GM06990 (cell line): ENCODE measurements around the gene ZFYVE9.

ENCODE experiments used
- DNase-seq: peaks from one replicate; pipeline ENCODE4 v3.0.0-alpha.2; 2011; ENCODE audit not compliant: insufficient read length; ENCODE audit errors: extremely low read depth
- H3K27me3 ChIP-seq: replicated peaks from 2 replicates; pipeline ENCODE4 v1.6.0; 2011; ENCODE audit warnings: low read length; ENCODE audit not compliant: control insufficient read depth, insufficient read depth
- H3K36me3 ChIP-seq: 2 replicates; pipeline ENCODE4 v1.5.1; 2011; ENCODE audit warnings: low read length; ENCODE audit not compliant: control insufficient read depth, insufficient read depth
- H3K4me3 ChIP-seq: replicated peaks from 2 replicates; pipeline ENCODE4 v1.5.1; 2011; ENCODE audit warnings: low read depth, mild to moderate bottlenecking, control low read depth, low read length
- CTCF ChIP-seq: IDR thresholded peaks from 2 replicates; pipeline ENCODE4 v1.5.1; 2011; ENCODE audit warnings: low read length, control low read depth, mild to moderate bottlenecking, inconsistent platforms; ENCODE audit not compliant: insufficient read depth, poor library complexity, severe bottlenecking

ZFYVE9 gene

GRCh38 chr1:52359676-52360594 is 218.0 kb downstream of the ZFYVE9 start:
- Histone ChIP-seq H3K4me3 (no peak overlapping the region), H3K27me3 (no peaks in the 10 kb centered on the region), H3K36me3 (peaks cover 61% of the 10 kb centered on the region)
- TF ChIP-seq CTCF: no peak
- no peak for DNase-seq

GRCh38 chr1:52360595-52360968 is 218.7 kb downstream of the ZFYVE9 start:
- no peak for DNase-seq
- H3K36me3 ChIP-seq: peaks cover 56% of the 10 kb centered on the region
- H3K4me3 ChIP-seq: no peak overlapping the region
- no peaks in the 10 kb centered on the region for H3K27me3 ChIP-seq
- no peak for TF ChIP-seq CTCF

GRCh38 chr1:52364235-52364839 is 222.4 kb downstream of the ZFYVE9 start:
- Histone ChIP-seq H3K27me3 (no peaks in the 10 kb centered on the region), H3K36me3 (peaks cover 22% of the 10 kb centered on the region), H3K4me3 (peak overlapping the region; percentile 86)
- peak; percentile 15 for TF ChIP-seq CTCF
- DNase-seq: no peak

- Histone ChIP-seq H3K4me3 (peak overlapping the region; percentile 86), H3K27me3 (no peaks in the 10 kb centered on the region), H3K36me3 (peaks cover 15% of the 10 kb centered on the region)
- no peak for TF ChIP-seq CTCF
- no peak for DNase-seq
Measured at GRCh38 chr1:52365071-52365745, 223.3 kb downstream of the ZFYVE9 start.

- H3K27me3 ChIP-seq: no peaks in the 10 kb centered on the region
- peak; percentile 2 for TF ChIP-seq CTCF
- DNase-seq: peak; percentile 100
- H3K36me3 ChIP-seq: peaks cover 10% of the 10 kb centered on the region
- H3K4me3 ChIP-seq: peak within 1 kb of the TSS; percentile 86
Measured at GRCh38 chr1:52365746-52366516, 224.0 kb downstream of the ZFYVE9 start, which contains the start of gene CC2D1B. Gene CC2D1B (minus strand): TSS chr1:52366205. CDS start chr1:52364620, 1,585 bp downstream.
